AG04449 (cell line): ENCODE measurements around the gene SLC44A4.

ENCODE experiments used
- CTCF ChIA-PET: fragments of 350-600 bp; formaldehyde crosslinking; extraction: SDS; loops from one replicate; lab custom pipeline; 2021; ENCODE audit warnings: antibody characterized with exemption; lab: Yijun Ruan, JAX
- POLR2A ChIA-PET: fragments of 400-600, 350-600 bp; formaldehyde crosslinking; extraction: SDS; loops from one replicate; lab custom pipeline; 2020; ENCODE audit warnings: antibody characterized with exemption, inconsistent platforms; lab: Yijun Ruan, JAX
- DNase-seq: peaks from one replicate; pipeline ENCODE4 v3.0.0-alpha.2; 2010; ENCODE audit warnings: low read depth, low spot score
- H3K4me3 ChIP-seq: 2 replicates; pipeline ENCODE4 v1.5.1; 2011; ENCODE audit warnings: low read depth, mild to moderate bottlenecking, control low read depth, low read length
- TF ChIP-seq, protein P1 (sequence below): IDR thresholded peaks from one replicate; pipeline ENCODE4 v1.5.1; 2011; ENCODE audit warnings: mild to moderate bottlenecking, moderate library complexity, low read length, control low read depth, inconsistent platforms; ENCODE audit not compliant: insufficient read depth; ENCODE audit errors: missing control alignments

The SLC44A4 gene

DNA sequence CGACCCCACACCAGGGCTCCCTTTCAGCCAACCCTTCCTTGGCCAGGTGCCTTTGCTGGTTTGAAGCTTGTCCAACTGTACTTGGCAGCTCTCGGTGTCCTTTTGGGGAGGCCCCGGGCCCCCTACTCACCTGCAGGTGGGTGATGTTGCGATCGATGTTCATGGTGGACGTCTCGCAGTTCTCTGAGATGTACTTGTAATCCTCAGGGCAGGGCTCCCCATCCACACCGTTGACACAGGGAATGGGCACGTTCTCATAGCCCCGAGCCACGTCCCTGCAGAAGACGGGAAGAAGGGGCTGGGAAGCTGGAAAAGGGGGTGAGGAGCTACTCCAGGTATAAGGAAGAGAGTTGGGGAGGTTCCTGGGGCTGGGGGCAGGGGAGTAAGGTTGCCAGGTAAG lies 4.9 kb upstream of the SLC44A4 start:
- POLR2A ChIA-PET = no interaction called here
- TF ChIP-seq, protein P1, sequence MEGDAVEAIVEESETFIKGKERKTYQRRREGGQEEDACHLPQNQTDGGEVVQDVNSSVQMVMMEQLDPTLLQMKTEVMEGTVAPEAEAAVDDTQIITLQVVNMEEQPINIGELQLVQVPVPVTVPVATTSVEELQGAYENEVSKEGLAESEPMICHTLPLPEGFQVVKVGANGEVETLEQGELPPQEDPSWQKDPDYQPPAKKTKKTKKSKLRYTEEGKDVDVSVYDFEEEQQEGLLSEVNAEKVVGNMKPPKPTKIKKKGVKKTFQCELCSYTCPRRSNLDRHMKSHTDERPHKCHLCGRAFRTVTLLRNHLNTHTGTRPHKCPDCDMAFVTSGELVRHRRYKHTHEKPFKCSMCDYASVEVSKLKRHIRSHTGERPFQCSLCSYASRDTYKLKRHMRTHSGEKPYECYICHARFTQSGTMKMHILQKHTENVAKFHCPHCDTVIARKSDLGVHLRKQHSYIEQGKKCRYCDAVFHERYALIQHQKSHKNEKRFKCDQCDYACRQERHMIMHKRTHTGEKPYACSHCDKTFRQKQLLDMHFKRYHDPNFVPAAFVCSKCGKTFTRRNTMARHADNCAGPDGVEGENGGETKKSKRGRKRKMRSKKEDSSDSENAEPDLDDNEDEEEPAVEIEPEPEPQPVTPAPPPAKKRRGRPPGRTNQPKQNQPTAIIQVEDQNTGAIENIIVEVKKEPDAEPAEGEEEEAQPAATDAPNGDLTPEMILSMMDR = no peak
- CTCF ChIA-PET = interaction anchor here (1.4 to 2.4 kb wide), 4 partner anchors 8 to 69 kb away, joined by 6 to 10 read pairs (median 6); no protein-coding TSS in a partner anchor
- no peak for DNase-seq
- H3K4me3 ChIP-seq = no peak overlapping the region

DNA sequence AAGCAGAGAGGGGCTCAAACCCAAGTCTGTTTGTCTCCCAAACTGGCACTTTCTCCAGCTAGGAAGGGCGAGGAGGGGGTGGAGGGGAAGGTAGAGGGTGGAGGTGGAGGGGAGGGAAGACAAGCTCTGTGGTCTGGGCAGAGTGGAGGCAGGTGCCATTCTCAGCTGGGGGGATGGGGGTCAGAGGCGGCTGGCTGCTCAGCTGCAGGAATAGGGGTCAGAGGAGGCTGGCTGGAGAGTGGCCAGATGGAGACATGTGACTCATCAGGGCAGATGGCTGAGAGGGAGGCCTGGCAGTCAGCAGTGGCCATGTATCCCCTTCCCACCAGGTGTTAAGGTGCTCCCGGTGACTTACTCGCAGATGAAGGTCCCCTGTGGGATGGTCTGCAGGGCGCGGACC lies 3.5 kb upstream of the SLC44A4 start:
- TF ChIP-seq, protein P1 = no peak
- POLR2A ChIA-PET = interaction anchor here (1.2 kb wide), 1 partner anchor 16 kb away, joined by 4 read pairs; no protein-coding TSS in a partner anchor
- no peak overlapping the region for H3K4me3 ChIP-seq
- CTCF ChIA-PET = interaction anchor here (2.4 kb wide), 1 partner anchor 70 kb away, joined by 10 read pairs; no protein-coding TSS in a partner anchor
- DNase-seq = no peak

DNA sequence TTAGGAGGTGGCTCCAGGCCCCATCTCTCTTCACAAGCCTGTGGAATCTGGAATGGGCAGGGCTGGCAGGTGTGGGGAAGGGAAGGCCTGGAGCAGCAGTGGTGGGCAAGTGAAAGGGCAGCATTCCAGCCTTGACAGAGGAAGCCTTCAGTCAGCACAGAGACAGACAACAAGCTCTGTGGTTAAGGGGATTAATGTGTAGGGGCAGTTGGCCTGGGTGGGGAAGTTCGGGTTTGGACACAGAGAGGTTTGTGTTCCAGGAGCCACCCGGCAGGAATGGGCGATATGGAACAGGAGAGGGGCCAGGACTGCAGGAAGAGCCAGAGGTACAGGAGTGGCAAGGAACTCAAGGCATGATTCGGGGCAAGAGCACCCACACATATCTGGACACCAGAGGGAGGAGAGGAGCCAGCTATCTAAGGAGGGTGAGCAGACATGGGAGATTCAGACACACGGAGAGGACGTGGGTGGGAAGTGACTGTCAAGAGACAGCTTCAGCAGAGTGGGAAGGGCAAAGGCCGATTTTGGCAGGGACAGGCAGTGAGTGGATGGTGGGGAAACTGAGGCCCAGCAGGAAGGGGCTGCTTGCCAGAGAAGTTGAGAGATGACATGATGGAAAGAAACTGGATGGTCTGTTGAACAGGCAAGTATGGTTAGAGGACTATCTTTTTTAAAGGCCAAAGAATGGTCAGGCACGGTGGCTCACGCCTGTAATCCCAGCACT lies 2.5 kb upstream of the SLC44A4 start:
- CTCF ChIA-PET = interaction anchor here (0.7 to 3.0 kb wide), 5 partner anchors 8 to 75 kb away, joined by 3 to 15 read pairs (median 3); partner anchors contain the start of gene NEU1
- POLR2A ChIA-PET = interaction anchor here (1.2 kb wide), 1 partner anchor 17 kb away, joined by 4 read pairs; no protein-coding TSS in a partner anchor
- H3K4me3 ChIP-seq = no peak overlapping the region
- TF ChIP-seq, protein P1 = no peak
- no peak for DNase-seq

DNA sequence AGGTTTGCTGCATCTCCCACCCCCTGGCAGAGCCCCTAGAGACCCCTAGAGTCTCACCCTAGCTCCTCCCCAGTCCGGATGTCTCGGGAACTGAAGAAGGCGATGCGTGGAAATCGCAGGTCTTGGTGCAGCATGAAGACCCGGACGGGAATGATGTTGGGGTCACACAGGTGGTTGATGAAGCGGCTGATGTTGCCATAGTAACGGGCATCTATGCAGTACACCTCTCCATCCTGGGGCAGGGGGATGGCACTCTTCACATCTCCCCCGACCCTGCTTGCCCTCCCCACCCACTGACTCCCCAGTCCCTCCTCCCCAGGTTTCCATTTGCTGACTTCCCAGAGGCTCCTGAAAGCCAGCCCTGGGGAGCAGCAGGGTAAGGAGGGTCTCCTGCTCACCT lies 1.8 kb upstream of the SLC44A4 start:
- POLR2A ChIA-PET = no interaction called here
- H3K4me3 ChIP-seq = no peak overlapping the region
- CTCF ChIA-PET = interaction anchor here (0.8 to 3.0 kb wide), 5 partner anchors 9 to 72 kb away, joined by 3 to 15 read pairs (median 3); partner anchors contain the start of gene NEU1
- TF ChIP-seq, protein P1 = no peak
- no peak for DNase-seq

DNA sequence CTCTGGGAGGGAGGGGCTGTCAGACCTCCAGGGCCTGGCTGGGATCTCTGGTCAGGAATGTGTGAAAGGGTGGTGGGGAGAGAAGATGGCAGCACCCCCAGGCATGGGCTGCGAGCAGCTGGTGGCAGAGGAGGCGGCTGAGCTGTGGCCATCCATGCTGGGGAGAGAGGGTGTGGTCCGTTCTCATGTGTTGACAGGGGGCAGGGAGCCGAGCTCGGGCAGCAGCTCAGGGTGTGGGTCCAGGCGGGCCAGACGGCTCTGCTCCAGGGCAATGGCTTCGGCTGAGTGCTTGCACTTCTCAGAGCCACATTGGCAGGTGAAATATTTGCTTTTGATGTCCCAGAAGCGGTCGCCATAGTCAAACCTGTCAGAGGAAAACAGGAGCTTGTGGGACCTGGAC lies 1.1 kb upstream of the SLC44A4 start:
- H3K4me3 ChIP-seq = no peak overlapping the region
- POLR2A ChIA-PET = no interaction called here
- CTCF ChIA-PET = interaction anchor here (0.7 to 3.0 kb wide), 5 partner anchors 10 to 72 kb away, joined by 3 to 15 read pairs (median 3); partner anchors contain the start of gene NEU1
- TF ChIP-seq, protein P1 = no peak
- DNase-seq = no peak

DNA sequence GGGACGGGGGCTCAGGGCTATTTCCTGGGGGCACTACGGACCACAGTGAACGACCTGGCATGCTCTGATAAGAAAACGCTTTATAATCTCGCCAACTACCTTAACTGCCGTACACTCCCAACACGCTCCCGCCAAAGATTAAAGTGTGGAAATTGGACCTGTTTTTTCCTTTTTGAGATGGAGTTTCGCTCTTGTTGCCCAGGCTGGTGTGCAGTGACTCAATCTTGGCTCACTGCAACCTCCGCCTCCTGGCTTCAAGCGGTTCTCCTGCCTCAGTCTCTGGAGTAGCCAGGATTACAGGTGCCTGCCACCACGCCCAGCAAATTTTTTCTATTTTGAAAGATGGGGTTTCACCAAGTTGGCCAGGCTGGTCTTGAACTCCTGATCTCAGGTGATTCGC lies 346 bp upstream of the SLC44A4 start:
- TF ChIP-seq, protein P1 = no peak
- no peak for DNase-seq
- H3K4me3 ChIP-seq = no peak overlapping the region
- CTCF ChIA-PET = interaction anchor here (0.7 to 3.0 kb wide), 2 partner anchors 10 to 15 kb away, joined by 3 to 15 read pairs; no protein-coding TSS in a partner anchor
- POLR2A ChIA-PET = no interaction called here
